H1 (cell line): ENCODE data around the gene KRT37. TPM values are rescaled to one million over a fixed set of nuclear protein-coding genes. Genes with fewer than 3 reads are reported as not detected.

Experiments
- JUN ChIP-seq: IDR thresholded peaks from 2 replicates; pipeline ENCODE4 v1.6.1; 2011; ENCODE audit warnings: low read depth, mild to moderate bottlenecking, improper control_type of control experiment, low read length
- NANOG ChIP-seq: IDR thresholded peaks from 2 replicates; pipeline ENCODE4 v1.6.1; 2011; ENCODE audit warnings: low read length, low read depth, mild to moderate bottlenecking, inconsistent platforms; ENCODE audit not compliant: insufficient read depth, poor library complexity, severe bottlenecking
- RFX5 ChIP-seq: IDR thresholded peaks from 2 replicates; pipeline ENCODE4 v1.6.1; 2011; ENCODE audit warnings: low read depth, low read length, improper control_type of control experiment, borderline replicate concordance
- RNF2 ChIP-seq: fragments of 200-900, 300-1000 bp; sonication (generic); IDR thresholded peaks from 2 replicates; pipeline ENCODE4 v1.7.1; 2016; ENCODE audit warnings: borderline replicate concordance, low read depth, mild to moderate bottlenecking, antibody characterized with exemption, low read length; ENCODE audit not compliant: poor library complexity, severe bottlenecking; ENCODE audit errors: missing control alignments
- SP2 ChIP-seq: IDR thresholded peaks from 2 replicates; pipeline ENCODE4 v1.6.1; 2012; ENCODE audit warnings: mild to moderate bottlenecking, low read length, inconsistent platforms
- SUZ12 ChIP-seq: fragments of 200-600 bp; sonication (generic); IDR thresholded peaks from 2 replicates; pipeline ENCODE4 v1.6.1; 2012; ENCODE audit warnings: mild to moderate bottlenecking, inconsistent platforms, low read length, moderate library complexity, mixed read lengths
- polyA plus RNA-seq, 7 experiments: library from polyadenylated mRNA; depleted of rRNA in 3 of 7; stranded (reverse) in 5 of 7; unstranded in 2 of 7; fragments of >200 nt in 5 of 7; fragments of 200-250 nt in 2 of 7; gene quantifications; 1 replicate in 5 of 7; 2 replicates in 1 of 7; 4 replicates in 1 of 7; pipeline versions ENCODE4 v1.2.1 to v1.2.3, GENCODE V29; 2011 to 2013; ENCODE audit warnings: missing spikeins in 2 of 7, mixed read lengths in 2 of 7
- total RNA-seq: library from RNA; stranded (reverse); fragmentation: NEBNext Ultra II Directional; extraction: Animal tissue kit (Norgen Biotek cat#: 25700); gene quantifications from 2 replicates; pipeline ENCODE4 v1.2.1, GENCODE V29; 2021

Gene KRT37
- total and polyA plus RNA-seq, 2 of the 8 experiments (the other 6 are each of a cell fraction or from before 2014, with no cell fraction given) = not detected

DNA sequence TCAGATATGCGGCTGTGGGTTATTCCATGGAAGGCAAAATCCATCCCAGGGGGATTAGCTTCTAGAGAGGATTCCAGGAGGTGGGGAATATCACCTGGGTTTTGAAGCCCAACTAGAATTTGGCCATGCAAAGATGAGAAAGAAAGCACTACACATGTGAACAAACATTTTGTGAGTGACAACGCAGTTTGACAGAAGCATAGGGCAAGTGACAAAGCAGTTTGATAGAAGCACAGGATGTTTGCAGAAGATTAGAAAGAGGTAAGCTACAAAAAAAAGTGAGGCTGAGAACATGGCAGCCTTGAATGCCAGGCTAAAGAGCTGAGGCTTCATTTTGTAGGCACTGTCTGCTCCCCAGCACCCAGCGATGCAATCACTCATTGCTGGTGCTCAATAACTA, 28.7 kb upstream of the KRT37 start (continued):
- TF ChIP-seq NANOG (no peak), RFX5 (no peak), JUN (no peak), SUZ12 (no peak), SP2 (no peak), RNF2 (no peak)
